Neural progenitor cell (in vitro differentiated cells): ENCODE data around the gene ZNF787. TPM values are rescaled to one million over a fixed set of nuclear protein-coding genes. Genes with fewer than 3 reads are reported as not detected.

ENCODE experiments used
- DNase-seq: peaks from one replicate; pipeline ENCODE4 v3.0.0-alpha.2; 2016; ENCODE audit warnings: low spot score
- H2AFZ ChIP-seq: fragments of 200-600 bp; sonication (generic); replicated peaks from 2 replicates; pipeline ENCODE4 v1.6.1; 2016; ENCODE audit warnings: antibody characterized with exemption
- H3F3A ChIP-seq: fragments of 200-600 bp; sonication (generic); 2 replicates; pipeline ENCODE4 v1.6.1; 2016; ENCODE audit warnings: antibody characterized with exemption, low read depth
- H3K27ac ChIP-seq: fragments of 200-600 bp; sonication (generic); 2 replicates; pipeline ENCODE4 v1.5.1; 2016; ENCODE audit warnings: mild to moderate bottlenecking
- H3K27me3 ChIP-seq: fragments of 200-600 bp; sonication (generic); 2 replicates; pipeline ENCODE4 v1.6.1; 2016; ENCODE audit warnings: mild to moderate bottlenecking, moderate library complexity
- H3K36me3 ChIP-seq: fragments of 200-600 bp; sonication (generic); 2 replicates; pipeline ENCODE4 v1.5.1; 2016
- H3K4me1 ChIP-seq: fragments of 200-600 bp; sonication (generic); 2 replicates; pipeline ENCODE4 v1.6.1; 2016; ENCODE audit warnings: mixed run types
- H3K4me2 ChIP-seq: fragments of 200-600 bp; sonication (generic); 2 replicates; pipeline ENCODE4 v1.6.1; 2016
- H3K4me3 ChIP-seq: fragments of 200-600 bp; sonication (generic); 2 replicates; pipeline ENCODE4 v1.5.1; 2016
- H3K79me2 ChIP-seq: fragments of 200-600 bp; sonication (generic); 2 replicates; pipeline ENCODE4 v1.6.1; 2016; ENCODE audit warnings: low read depth
- H3K9ac ChIP-seq: fragments of 200-600 bp; sonication (generic); 2 replicates; pipeline ENCODE4 v1.6.1; 2016
- H3K9me3 ChIP-seq: fragments of 200-600 bp; sonication (generic); 2 replicates; pipeline ENCODE4 v1.5.1; 2016; ENCODE audit warnings: low read depth
- H4K20me1 ChIP-seq: fragments of 200-600 bp; sonication (generic); 2 replicates; pipeline ENCODE4 v1.6.1; 2016; ENCODE audit warnings: low read depth
- H3K27ac Mint-ChIP-seq: 3 replicates; pipeline ENCODE4 v1.8.0; 2021; ENCODE audit warnings: mixed read lengths
- H3K27me3 Mint-ChIP-seq: 2 replicates; pipeline ENCODE4 v1.8.0; 2022; ENCODE audit warnings: low read depth, mild to moderate bottlenecking, inconsistent platforms, moderate library complexity, mixed read lengths; ENCODE audit not compliant: insufficient read depth
- H3K36me3 Mint-ChIP-seq: 3 replicates; pipeline ENCODE4 v1.8.0; 2021; ENCODE audit warnings: mixed read lengths
- H3K4me1 Mint-ChIP-seq: 3 replicates; pipeline ENCODE4 v1.8.0; 2021; ENCODE audit warnings: mixed read lengths
- H3K4me3 Mint-ChIP-seq: 3 replicates; pipeline ENCODE4 v1.8.0; 2021; ENCODE audit warnings: mild to moderate bottlenecking, moderate library complexity, mixed read lengths
- H3K9me3 Mint-ChIP-seq: 3 replicates; pipeline ENCODE4 v1.8.0; 2020; ENCODE audit warnings: mixed read lengths
- EZH2 ChIP-seq: fragments of 200-600 bp; sonication (generic); IDR thresholded peaks from 2 replicates; pipeline ENCODE4 v1.6.1; 2017; ENCODE audit warnings: antibody characterized with exemption, mild to moderate bottlenecking, moderate library complexity
- EZH2phosphoT487 ChIP-seq: fragments of 200-600 bp; sonication (generic); IDR thresholded peaks from 2 replicates; pipeline ENCODE4 v1.6.1; 2017; ENCODE audit warnings: antibody characterized with exemption
- total RNA-seq: library from RNA; depleted of rRNA; stranded (reverse); fragments of >200 nt; gene quantifications from 2 replicates; pipeline ENCODE4 v1.2.3, GENCODE V29; 2015; ENCODE audit warnings: low replicate concordance
- TF ChIP-seq, protein P1 (sequence below): fragments of 200-600 bp; sonication (generic); IDR thresholded peaks from 2 replicates; pipeline ENCODE4 v1.5.1; 2017; ENCODE audit warnings: antibody characterized with exemption, mild to moderate bottlenecking

ZNF787 gene
- total RNA-seq, 1 donor from 2014 or later, result 2.2 TPM

- no peaks in the 10 kb centered on the region for H3K36me3 ChIP-seq
- H3K9me3 ChIP-seq, result no peaks in the 10 kb centered on the region
- H3K27ac Mint-ChIP-seq, result no peak overlapping the region
- no peak overlapping the region for H3K27ac ChIP-seq
- no peak overlapping the region for H3K4me2 ChIP-seq
- no peak for TF ChIP-seq EZH2
- no peak for TF ChIP-seq EZH2phosphoT487
- TF ChIP-seq, protein P1, sequence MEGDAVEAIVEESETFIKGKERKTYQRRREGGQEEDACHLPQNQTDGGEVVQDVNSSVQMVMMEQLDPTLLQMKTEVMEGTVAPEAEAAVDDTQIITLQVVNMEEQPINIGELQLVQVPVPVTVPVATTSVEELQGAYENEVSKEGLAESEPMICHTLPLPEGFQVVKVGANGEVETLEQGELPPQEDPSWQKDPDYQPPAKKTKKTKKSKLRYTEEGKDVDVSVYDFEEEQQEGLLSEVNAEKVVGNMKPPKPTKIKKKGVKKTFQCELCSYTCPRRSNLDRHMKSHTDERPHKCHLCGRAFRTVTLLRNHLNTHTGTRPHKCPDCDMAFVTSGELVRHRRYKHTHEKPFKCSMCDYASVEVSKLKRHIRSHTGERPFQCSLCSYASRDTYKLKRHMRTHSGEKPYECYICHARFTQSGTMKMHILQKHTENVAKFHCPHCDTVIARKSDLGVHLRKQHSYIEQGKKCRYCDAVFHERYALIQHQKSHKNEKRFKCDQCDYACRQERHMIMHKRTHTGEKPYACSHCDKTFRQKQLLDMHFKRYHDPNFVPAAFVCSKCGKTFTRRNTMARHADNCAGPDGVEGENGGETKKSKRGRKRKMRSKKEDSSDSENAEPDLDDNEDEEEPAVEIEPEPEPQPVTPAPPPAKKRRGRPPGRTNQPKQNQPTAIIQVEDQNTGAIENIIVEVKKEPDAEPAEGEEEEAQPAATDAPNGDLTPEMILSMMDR, result peak; percentile 90
- no peak overlapping the region for H2AFZ ChIP-seq
- no peaks in the 10 kb centered on the region for H4K20me1 ChIP-seq
- no peak overlapping the region for H3K4me3 Mint-ChIP-seq
- H3K27me3 Mint-ChIP-seq, result peaks cover 7% of the 10 kb centered on the region
- no peaks in the 10 kb centered on the region for H3K79me2 ChIP-seq
- H3K36me3 Mint-ChIP-seq, result no peaks in the 10 kb centered on the region
- peaks cover 3% of the 10 kb centered on the region for H3K27me3 ChIP-seq
- no peak overlapping the region for H3K9ac ChIP-seq
- no peaks in the 10 kb centered on the region for H3K9me3 Mint-ChIP-seq
- peak; percentile 62 for DNase-seq
- no peak overlapping the region for H3K4me3 ChIP-seq
- peaks cover 9% of the 10 kb centered on the region for H3K4me1 Mint-ChIP-seq
- H3K4me1 ChIP-seq, result no peaks in the 10 kb centered on the region
- no peaks in the 10 kb centered on the region for H3F3A ChIP-seq
Measured at GRCh38 chr19:56076498-56076897, 44.6 kb downstream of the ZNF787 start.

DNA sequence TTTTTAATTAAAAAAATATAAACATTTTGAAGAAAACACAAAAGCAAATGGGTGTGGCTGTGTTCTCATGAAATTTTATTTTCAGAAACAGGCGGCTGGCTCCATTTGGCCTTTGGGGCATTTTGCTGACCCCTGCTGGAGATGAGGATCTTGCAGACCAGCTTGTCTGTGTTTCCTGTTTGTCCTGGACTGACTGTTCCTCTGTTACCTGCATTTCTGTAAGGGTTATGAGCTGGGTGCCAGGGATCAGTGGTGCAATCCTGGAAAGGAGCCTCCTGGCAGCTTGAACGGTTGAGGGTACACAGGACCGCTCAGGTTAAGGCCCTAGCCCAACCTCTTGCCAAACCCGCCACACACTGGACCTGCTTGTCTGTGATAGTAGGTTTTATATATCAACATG lies 49.9 kb downstream of the ZNF787 start:
- H3K4me3 ChIP-seq, result no peak overlapping the region
- H3K27me3 ChIP-seq, result peaks cover 15% of the 10 kb centered on the region
- H3K79me2 ChIP-seq, result no peaks in the 10 kb centered on the region
- peak; percentile 30 for DNase-seq
- H3K4me1 ChIP-seq, result no peaks in the 10 kb centered on the region
- Mint-ChIP-seq H3K4me1 (peaks cover 2% of the 10 kb centered on the region), H3K27me3 (peaks cover 4% of the 10 kb centered on the region), H3K27ac (no peak overlapping the region), H3K36me3 (no peaks in the 10 kb centered on the region), H3K9me3 (no peaks in the 10 kb centered on the region), H3K4me3 (no peak overlapping the region)
- no peaks in the 10 kb centered on the region for H4K20me1 ChIP-seq
- no peak overlapping the region for H3K9ac ChIP-seq
- H3K27ac ChIP-seq, result no peak overlapping the region
- H3K36me3 ChIP-seq, result no peaks in the 10 kb centered on the region
- no peak overlapping the region for H3K4me2 ChIP-seq
- H3F3A ChIP-seq, result no peaks in the 10 kb centered on the region
- H2AFZ ChIP-seq, result no peak overlapping the region
- TF ChIP-seq, protein P1, result peak; percentile 44
- no peak for TF ChIP-seq EZH2phosphoT487
- TF ChIP-seq EZH2, result no peak
- no peaks in the 10 kb centered on the region for H3K9me3 ChIP-seq

DNA sequence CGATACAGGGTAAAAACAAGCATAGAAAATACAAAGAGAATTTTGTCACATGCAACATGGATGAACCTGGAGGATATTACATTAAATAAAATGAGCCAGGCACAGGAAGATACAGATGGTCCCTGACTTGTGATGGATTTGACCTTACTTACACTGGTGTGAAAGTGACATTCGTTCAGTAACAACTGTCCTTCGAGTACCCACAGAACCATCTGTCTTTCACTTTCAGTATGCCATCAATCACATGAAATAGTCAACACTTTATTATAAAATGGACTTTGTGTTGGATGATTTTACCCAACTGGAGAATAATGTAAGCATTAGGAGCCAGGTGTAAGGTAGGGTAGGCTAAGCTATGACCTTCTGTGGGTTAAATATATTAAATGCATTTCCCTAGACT lies 51.5 kb downstream of the ZNF787 start:
- H2AFZ ChIP-seq, result no peak overlapping the region
- H3F3A ChIP-seq, result no peaks in the 10 kb centered on the region
- Mint-ChIP-seq H3K27ac (no peak overlapping the region), H3K9me3 (no peaks in the 10 kb centered on the region), H3K4me1 (peaks cover 5% of the 10 kb centered on the region), H3K36me3 (no peaks in the 10 kb centered on the region), H3K27me3 (peaks cover 6% of the 10 kb centered on the region), H3K4me3 (no peak overlapping the region)
- H3K79me2 ChIP-seq, result no peaks in the 10 kb centered on the region
- H3K4me3 ChIP-seq, result no peak overlapping the region
- no peaks in the 10 kb centered on the region for H4K20me1 ChIP-seq
- H3K4me1 ChIP-seq, result no peaks in the 10 kb centered on the region
- H3K27me3 ChIP-seq, result peaks cover 21% of the 10 kb centered on the region
- no peak overlapping the region for H3K27ac ChIP-seq
- H3K9ac ChIP-seq, result no peak overlapping the region
- H3K4me2 ChIP-seq, result no peak overlapping the region
- H3K9me3 ChIP-seq, result no peaks in the 10 kb centered on the region
- H3K36me3 ChIP-seq, result no peaks in the 10 kb centered on the region
- DNase-seq, result no peak
- TF ChIP-seq EZH2phosphoT487 (no peak), EZH2 (no peak)
- TF ChIP-seq, protein P1, result no peak
